ENCODE data around the gene ENTPD8.

The ENTPD8 gene, protein sequence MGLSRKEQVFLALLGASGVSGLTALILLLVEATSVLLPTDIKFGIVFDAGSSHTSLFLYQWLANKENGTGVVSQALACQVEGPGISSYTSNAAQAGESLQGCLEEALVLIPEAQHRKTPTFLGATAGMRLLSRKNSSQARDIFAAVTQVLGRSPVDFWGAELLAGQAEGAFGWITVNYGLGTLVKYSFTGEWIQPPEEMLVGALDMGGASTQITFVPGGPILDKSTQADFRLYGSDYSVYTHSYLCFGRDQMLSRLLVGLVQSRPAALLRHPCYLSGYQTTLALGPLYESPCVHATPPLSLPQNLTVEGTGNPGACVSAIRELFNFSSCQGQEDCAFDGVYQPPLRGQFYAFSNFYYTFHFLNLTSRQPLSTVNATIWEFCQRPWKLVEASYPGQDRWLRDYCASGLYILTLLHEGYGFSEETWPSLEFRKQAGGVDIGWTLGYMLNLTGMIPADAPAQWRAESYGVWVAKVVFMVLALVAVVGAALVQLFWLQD

GRCh38 chr9:137441289-137441934, at the start of gene ENTPD8:
Gene ENTPD8, minus strand, starts transcription at chr9:137441357. Its CDS starts 3,072 bp downstream, at chr9:137438285.
- DNase-seq, result peak; percentile 91

DNA sequence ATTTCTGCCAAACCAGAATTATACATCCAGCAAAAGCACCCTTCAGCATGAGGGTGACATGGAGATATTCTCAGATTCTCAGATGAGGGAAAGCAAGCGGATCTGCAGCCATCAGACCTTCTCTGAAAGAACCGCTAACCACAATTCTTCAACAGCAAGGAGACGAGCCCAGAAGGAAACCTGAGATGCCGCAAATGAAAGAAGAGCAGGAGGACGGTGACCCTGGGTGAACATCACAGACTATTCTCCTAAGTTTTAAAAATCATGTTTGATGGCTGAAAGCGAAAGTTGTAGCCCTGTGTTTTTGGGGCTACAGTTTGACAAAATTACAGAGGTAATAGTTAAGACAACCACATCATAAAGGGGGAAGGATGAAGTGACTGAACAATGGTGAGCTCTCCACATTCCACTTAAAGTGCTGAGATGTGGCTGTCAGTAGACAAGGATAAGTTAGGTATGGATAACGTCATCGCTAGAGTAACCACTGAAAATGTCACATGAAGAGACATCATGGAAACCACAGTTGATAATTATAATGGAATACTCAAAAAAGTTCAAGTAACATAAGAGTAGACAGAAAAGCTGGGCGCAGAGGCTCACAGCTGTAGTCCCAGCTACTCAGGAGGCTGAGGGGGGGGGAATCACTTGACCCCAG, 49.5 kb upstream of the ENTPD8 start:
- no peak for DNase-seq

- no peak for DNase-seq
Observed at GRCh38 chr9:137488906-137489305, 47.7 kb upstream of the ENTPD8 start.

- DNase-seq, result peak; percentile 71
Observed at GRCh38 chr9:137488327-137488653, 47.1 kb upstream of the ENTPD8 start.

DNA sequence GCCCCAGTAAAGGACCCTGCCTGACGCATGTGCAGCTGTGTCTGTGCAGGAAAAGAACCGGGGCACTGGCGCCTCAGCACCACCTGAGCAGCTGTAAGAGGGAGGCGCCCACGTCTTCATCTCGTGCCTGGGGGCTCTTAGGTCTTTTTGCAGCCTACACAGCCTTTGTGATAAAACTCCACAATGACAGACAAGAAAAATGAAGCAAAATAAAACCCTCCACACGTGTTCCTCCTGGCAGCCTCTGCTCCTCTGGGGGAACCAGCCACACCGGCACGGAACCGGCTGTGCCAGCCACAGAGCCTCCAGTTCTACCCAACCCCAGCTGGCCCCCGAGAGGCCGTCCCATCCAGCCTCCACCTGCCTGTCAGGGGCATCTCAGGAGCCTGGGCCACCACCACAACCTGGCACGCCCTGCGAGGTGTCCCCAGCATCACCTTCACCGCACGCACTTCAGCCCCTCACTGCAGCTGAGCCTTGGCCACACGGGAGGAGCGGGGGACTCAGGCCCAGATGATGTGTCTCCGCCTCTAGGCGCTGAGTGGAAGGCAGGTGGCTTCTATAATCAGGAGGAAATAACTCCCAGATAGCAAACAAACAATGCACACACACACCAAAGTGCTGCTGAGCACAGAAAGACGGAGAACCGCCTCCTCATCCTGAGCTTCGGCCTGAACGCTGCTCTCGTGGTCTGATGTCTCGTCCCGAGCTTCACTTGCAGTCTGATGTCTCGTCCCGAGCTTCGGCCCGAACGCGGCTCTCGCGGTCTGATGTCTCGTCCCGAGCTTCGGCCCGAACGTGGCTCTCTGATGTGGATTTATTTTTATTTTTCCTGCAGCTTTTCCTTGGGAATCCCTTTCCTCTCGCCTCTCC, 46.5 kb upstream of the ENTPD8 start:
- peak; percentile 91 for DNase-seq

- no peak for DNase-seq
Observed at GRCh38 chr9:137486545-137487453, 45.6 kb upstream of the ENTPD8 start.

- DNase-seq, result no peak
Observed at GRCh38 chr9:137486141-137486490, 45.0 kb upstream of the ENTPD8 start.

- DNase-seq, result peak; percentile 92
Observed at GRCh38 chr9:137485343-137486140, 44.4 kb upstream of the ENTPD8 start.

GRCh38 chr9:137484551-137485315, 43.6 kb upstream of the ENTPD8 start:
- DNase-seq, result no peak

DNA sequence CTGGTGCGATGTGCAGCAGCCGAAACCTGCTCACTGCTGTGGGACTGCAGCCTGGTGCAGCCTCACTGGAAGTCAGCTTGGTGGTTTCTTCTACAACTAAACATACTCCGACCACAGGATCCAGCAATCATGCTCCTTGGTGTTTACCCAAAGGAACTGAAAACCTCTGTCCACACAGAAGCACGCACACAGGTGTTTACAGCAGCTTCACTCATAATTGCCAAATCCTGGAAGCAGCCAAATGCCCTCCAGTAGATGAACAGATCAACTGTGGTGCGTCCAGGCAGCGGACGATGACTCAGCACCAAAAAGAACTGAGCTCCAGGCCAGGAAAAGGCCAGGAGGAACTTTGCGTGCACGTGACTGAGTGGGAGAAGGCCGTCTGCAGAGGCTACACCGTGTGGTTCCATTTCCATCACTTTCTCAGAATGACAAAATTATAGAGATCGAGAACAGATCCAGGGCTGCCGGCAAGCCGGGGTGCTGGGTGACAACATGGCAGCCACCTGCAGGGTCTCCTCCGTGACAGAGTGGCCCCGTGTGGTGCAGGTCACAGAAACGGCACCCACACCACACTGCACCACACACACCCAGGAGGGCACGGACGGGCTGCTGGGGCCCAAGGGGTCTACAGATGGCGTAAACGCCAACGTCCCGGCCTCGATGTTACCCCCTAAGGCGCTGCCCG, 41.1 kb upstream of the ENTPD8 start:
- no peak for DNase-seq

GRCh38 chr9:137480686-137481683, 39.8 kb upstream of the ENTPD8 start:
- no peak for DNase-seq

DNA sequence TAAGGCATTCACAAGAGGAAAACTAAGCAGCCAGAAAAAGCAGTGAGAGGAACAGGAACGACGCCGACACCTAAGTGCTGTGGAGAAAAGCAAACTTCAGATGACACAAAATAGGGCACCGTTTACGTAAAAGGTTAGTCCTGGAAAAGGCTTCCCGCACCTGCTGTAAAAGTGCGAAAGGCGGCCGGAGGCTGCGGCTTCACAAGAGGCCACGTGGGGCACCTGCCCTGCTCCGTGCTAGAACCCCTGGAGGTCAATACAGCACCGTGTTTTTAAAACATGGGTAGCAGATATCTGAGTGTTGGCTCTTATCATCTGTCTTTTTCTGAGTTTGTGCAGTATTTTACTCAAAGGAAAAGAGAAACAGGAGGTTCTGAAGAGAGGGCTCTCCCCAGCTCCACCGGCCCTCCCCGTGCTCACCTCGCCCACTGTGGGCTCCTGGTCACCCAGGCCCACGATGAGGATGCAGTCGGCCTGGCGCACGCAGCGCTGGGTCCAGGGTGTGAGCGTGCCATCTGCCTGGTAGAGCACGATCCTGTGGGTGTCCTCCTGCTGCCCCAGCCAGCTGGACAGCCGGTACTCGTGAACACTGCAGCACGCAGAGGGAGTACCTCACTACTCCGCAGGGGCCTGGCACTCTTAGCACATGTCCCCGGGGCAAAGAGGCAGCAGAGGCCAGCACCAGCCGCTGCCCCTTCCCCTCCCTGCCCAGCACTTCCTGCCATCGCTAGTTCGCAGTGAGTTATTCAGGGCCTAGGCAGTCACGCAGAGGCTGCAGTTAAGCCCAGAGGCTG, 38.9 kb upstream of the ENTPD8 start:
- DNase-seq, result no peak

- no peak for DNase-seq
Observed at GRCh38 chr9:137478962-137479861, 38.1 kb upstream of the ENTPD8 start.

DNA sequence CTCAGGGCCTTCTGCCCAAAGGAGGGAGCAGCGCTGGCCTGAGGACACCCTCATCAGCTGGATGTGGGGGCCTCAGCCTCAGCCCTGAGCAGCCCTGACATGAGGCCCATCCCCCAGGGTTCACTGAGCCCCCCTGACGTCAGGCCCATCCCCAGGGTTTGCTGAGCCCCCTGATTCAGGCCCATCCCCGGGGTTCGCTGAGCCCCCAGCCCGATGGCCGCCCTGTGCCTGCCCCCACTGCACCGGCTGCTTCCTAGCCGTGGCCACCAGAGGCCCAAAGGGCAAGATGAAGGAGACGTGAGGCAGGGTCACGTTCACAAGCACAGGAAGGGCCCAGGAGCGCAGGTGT, 37.4 kb upstream of the ENTPD8 start:
- no peak for DNase-seq

GRCh38 chr9:137477778-137478612, 36.8 kb upstream of the ENTPD8 start:
- no peak for DNase-seq

Measured in NCI-H510A (cell line).